NCI-H1694 treated with DMSO at 0.1 percent for 48 hours (cell line): ENCODE data around the gene GPR37L1.
"Not testable (repeated sequence)": the region's sequence is repeated elsewhere in the genome, so short reads cannot be mapped to it uniquely, and the experiment has no call there.

Experiments
- DNase-seq: peaks from one replicate; lab custom pipeline; 2025; lab: John Stamatoyannopoulos, UW

The GPR37L1 gene

GRCh38 chr1:202107801-202108731, 14.7 kb upstream of the GPR37L1 start:
- peak; percentile 51 for DNase-seq

GRCh38 chr1:202110977-202111376, 11.7 kb upstream of the GPR37L1 start:
- no peak for DNase-seq

- not testable (repeated sequence) for DNase-seq
Observed at GRCh38 chr1:202111589-202111988, 11.1 kb upstream of the GPR37L1 start.

- DNase-seq: peak; percentile 8
Observed at GRCh38 chr1:202112859-202113689, 9.6 kb upstream of the GPR37L1 start.

GRCh38 chr1:202113690-202114300, 8.9 kb upstream of the GPR37L1 start:
- no peak for DNase-seq

- no peak for DNase-seq
Observed at GRCh38 chr1:202116287-202116686, 6.4 kb upstream of the GPR37L1 start.

GRCh38 chr1:202117898-202118371, 4.8 kb upstream of the GPR37L1 start:
- DNase-seq: no peak

- DNase-seq: no peak
Observed at GRCh38 chr1:202121006-202121405, 1.7 kb upstream of the GPR37L1 start.

- no peak for DNase-seq
Observed at GRCh38 chr1:202123336-202123813, 658 bp downstream of the GPR37L1 start.

- peak; percentile 53 for DNase-seq
Observed at GRCh38 chr1:202124142-202124541, 1.4 kb downstream of the GPR37L1 start.

- DNase-seq: no peak
Observed at GRCh38 chr1:202125611-202126010, 2.9 kb downstream of the GPR37L1 start.

GRCh38 chr1:202126426-202126825, 3.7 kb downstream of the GPR37L1 start:
- no peak for DNase-seq

GRCh38 chr1:202127061-202127460, 4.3 kb downstream of the GPR37L1 start:
- DNase-seq: no peak

GRCh38 chr1:202127836-202128622, 5.3 kb downstream of the GPR37L1 start:
- no peak for DNase-seq

GRCh38 chr1:202129453-202130296, 7.0 kb downstream of the GPR37L1 start:
- DNase-seq: no peak

GRCh38 chr1:202130297-202130721, 7.6 kb downstream of the GPR37L1 start:
- no peak for DNase-seq

GRCh38 chr1:202130816-202131522, 8.3 kb downstream of the GPR37L1 start:
- no peak for DNase-seq

GRCh38 chr1:202131956-202132821, 9.5 kb downstream of the GPR37L1 start:
- DNase-seq: no peak

- no peak for DNase-seq
Observed at GRCh38 chr1:202133001-202133400, 10.3 kb downstream of the GPR37L1 start.
